ENCODE measurements around the gene RHBDL3.
"Not testable (repeated sequence)": the region's sequence is repeated elsewhere in the genome, so short reads cannot be mapped to it uniquely, and the experiment has no call there.

Gene RHBDL3

DNA sequence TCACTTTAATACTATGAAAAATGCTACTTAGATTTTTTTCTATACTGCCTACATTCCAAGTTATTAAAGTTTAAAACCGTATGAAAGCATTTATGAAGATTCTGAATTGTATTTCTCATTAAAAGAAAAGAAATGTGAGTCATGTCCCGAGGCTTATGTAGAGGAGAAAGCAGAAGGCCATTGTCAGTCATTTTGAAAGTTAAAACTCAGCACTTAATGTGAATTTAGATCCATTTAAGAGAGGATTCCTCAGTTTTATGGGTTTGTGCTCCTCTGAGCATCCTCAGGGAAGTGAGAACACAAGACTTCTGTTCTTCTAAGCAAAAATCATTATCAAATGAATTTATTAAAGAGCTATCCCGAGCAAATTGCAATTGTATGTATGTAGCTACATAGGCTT lies 64.5 kb downstream of the RHBDL3 start:
- DNase-seq: no peak

DNA sequence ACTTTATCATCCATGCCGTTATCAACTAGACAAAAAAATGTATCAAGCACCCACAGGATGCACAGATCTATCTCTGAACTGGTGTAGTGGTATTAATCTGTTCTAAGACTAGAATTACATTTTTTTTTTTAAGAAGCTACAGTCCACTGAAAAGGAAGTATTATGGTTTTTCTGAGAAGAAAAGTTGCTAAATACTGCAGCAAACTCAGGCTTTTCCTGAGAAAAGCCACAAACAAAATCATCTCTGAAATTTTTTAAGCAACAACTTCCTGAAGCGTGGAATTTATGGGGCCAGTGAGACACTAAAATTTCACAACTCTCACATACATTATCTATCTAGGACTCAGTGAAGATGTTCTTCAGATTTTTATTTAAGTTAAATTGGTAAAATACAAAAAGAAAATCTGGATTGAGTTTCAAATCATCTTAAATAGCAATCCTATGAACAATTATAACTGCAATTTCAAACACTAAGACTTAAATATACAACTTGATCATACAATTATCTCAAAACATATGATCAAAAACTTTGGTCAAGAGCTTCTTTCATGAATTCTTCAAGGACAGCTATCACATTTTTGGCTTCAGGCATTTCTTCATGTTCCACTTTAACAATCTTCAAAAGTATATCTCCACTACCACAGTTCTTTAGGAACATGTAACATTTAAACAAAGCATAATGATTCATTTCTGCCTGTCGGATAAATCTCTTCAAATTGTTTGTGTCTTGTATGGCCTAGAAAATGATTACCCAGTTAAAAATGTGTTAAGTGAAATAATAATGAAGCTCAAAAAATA lies 65.8 kb downstream of the RHBDL3 start:
- DNase-seq: no peak

DNA sequence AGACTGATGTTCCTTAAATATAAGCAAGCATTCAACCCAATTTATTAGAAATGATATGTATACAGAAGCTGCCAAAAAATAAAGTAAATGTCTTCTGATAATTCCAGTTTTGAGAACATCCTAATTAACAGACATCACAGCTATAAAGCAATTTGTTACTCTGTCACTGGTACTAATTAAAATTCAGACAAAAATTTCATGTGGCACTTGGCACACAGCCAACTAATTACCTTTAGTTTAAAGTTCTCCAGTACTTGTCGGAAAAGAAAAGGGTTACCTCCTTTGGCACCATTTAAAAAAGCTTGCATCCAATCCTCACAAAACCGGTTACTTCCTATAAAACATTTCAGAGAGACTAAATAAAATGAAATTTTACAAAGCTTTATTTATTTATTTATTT lies 67.6 kb downstream of the RHBDL3 start:
- DNase-seq: no peak

DNA sequence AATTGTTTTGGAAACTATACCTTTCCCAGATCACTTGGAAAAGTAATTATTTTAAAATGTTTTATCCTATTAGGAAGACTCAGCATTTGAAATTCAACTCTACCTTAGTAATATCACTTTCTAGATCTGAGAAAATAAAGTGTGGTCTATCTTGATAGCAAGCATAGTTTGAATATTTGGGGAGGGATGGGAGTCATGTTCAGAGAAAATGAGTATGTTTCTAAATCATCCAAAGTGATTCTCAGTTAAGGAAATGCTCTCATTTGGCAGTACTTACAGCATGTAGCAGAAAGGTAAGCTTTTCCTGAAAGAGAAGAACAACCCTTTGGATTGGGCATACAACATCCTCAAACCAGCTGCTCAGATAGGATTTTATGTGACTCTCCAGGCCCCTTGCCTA lies 69.4 kb downstream of the RHBDL3 start:
- no peak for DNase-seq

DNA sequence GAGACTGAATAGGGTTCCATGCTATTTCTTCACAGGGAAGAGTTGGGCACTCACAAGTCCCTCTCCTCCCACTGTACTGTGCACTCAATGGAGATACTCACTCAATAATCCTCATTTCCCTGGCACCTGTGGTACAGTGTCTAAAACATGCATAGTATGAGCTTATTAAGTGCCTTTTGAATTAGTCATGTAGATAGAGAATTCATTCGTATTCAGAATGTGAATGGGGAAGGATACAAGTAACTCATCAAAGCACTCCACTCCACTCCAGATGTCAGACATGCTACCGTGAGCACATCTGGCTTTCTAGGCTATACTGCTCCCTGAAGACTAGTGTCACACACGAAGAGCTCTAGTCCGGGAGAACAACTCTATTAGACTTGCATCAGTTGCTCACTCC lies 70.1 kb downstream of the RHBDL3 start:
- no peak for DNase-seq

DNA sequence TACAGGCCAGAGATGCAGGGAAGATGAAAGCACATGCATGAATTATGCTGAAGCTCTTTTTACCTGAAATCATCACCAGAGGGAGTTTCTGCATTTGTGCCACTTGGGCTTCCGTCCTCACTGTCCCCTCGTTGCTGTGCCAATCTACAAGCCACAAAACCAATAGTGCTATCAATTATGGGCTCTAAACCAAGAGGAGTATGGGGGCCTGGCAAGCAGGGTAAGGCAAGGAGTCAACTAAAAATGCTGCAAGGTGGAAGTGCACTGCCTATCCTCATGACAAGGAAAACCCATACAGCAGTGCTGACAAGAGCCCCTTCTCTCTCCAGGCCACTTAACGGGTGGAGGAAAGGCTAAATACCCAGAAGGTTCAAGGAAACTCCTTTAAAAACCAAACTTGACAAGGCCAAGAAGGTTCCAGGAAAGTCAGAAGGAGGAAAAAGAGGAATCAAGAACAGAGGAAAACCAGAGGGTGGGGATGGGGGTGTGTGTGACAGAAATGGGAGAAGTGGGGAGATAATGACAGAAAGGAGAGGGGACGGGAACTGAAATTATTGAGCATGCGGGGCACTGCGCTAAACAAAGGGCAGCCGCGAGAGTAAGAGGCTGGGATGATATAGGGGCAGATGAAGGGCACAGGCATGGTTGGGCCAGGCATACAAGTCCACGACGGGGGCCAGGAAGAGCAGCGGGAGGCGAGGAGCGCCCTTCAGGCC lies 75.7 kb downstream of the RHBDL3 start:
- peak; percentile 74 for DNase-seq

DNA sequence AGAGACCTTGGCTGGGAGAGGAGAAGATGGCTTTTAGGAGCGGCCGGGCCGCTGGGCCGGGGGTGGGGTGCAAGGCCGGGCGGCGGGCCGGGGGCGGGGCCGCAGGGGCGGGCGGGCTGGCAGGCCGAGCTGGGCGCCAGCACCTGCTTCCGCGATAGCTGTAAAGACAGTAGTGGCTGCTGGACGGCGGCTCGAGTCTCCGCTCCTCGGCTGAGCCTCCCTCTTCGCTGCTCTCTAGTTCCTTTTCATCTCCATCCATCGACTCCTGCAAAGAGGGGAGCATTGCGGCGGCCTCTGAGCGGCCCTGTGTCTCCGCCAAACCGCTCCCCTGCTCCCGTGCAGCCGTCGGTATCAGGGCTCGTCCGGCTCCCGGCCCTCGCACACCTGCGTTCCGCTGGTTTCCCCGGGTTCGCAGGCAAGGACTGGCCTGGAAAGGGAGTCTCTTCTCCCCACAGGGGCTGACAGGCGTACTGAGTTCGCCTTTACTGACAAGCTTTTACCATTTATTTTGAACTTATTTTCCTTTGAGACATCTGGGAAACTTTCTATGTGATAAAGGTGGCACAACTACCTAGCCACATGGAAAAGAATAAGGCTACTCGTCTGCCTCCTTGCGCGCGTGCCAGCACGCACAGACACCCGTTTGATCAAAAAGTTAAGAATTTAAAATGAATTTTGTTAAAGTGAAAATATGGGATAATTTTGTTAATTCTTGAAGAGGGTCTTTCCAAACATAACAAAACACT lies 76.4 kb downstream of the RHBDL3 start, which contains the start of gene C17orf75:
TSS of gene C17orf75 (minus strand) at position 317 of the 746 bp plus-strand sequence. CDS start at position 283, 34 bp downstream.
- DNase-seq: peak; percentile 93

DNA sequence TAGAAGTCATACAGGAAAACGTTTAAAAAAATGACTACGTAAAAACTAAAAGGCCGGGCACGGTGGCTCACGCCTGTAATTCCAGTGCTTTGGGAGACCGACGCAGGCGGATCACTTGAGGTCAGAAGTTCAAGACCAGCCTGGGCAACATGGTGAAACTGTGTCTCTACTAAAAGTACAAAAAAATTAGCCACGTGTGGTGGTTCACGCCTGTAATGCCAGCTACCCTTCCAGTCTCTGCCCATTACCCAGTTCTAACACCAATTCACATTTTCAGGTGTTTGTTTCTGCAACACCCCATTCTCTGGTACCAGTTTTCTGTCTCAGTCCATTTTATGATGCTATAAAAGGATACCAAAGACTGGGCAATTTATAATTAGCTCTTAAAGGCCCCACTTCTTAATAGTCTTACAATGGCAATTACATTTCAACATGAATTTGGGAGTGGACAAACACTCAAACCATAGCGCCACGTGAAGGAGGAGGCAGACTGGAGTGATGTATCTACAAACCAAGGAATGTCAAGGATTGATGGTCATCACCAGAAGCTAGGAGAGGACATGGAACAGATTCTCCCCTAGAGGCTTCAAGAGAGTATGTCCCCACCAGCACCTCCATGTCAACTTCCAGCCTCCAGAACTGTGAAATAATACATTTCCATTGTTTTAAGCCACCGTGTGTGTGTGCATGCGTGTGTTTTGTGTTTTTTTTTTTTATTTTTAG lies 77.1 kb downstream of the RHBDL3 start:
- DNase-seq: peak; percentile 57

DNA sequence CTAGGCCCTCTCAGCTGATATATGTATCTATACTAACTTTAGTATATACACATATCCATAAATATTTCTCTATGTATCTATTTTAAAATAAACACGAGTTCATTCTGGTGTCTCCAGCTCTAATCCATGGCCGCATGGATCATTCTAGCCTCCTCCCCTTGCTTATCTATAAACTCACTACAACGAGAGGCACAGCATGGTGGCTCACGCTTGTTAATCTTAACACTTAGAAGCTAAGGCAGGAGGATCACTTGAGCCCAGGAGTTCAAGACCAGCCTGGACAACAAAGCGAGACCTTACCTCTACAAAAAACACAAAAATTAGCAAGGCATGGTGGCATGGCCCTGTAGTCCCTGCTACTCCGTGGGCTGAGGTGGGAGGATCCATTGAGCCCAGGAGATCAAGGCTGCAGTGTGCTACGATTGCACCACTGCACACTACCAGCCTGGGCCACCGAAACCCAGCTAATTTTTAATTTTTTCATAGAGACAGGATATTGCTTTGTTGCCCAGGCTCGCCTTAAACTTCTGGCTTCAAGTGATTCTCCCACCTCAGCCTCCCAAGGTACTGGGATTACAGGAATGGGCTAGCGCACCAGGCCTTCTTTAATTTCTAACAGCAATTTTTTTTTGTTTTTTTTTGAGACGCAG lies 80.4 kb downstream of the RHBDL3 start:
- no peak for DNase-seq

DNA sequence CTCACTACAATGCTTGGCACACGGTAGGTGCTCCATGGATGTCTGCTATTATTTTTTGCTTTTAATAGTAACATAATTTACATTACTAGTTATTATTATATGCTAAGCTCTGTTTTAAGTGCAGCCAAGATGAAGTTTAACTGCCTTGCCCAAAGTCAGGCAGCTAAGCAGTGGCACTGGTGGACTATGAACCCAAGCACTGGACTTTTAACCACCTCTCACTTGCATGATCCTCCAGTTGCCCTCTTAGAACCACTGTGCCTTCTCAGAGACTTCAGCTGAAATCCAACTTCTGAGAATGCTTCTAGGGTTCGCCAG lies 82.8 kb downstream of the RHBDL3 start:
- no peak for DNase-seq

DNA sequence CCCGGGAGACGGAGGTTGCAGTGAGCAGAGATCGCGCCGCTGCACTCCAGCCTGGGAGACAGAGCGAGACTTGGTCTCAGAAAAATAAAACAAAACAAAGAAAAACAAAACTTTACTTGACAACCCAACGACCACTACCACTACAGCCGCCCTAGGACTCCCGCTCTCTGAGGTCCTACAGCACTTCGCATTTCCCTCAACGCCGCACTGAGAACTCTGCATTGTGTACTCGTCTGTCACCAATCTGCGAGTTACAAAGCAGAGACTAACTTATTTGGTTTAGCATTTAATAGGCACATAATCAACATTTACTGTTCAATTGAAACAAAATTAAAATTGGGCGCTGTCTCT lies 83.8 kb downstream of the RHBDL3 start:
- peak; percentile 69 for DNase-seq

DNA sequence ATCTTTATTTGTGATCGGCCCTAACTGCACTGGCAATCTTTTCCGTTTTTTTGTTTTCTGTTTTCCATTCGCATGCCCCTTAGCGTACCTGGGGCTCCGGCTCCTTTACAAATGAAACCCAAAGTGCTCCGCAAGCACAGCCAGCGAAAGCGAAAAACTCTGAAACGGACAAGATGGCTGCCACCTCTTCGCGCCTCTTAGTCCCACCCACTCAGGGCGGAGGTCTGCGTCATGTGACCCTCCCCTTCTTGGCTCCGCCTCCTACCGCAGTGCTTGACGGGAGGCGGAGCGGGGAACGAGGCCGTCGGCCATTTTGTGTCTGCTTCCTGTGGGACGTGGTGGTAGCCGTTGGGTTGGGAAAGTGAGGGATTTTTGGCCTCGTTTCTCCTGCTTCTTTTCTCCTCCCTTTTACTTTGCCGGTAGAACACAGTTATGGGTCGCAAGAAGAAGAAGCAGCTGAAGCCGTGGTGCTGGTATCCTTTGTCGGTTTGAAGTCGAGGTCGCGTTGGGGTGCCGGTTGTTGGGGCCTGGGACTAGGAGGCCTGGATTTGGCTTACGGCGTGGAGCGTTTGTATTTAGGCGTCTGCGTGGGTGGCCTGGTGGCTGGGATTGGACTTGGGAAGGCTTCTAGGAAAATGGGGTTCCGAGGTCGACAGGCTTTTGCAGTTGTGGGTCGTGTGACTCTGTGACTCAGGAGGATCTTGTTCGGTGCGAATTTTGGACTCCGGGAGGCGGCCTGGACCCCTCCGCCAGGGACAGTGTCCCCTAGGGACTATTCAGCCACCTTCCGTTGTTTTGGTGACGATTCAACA lies 84.4 kb downstream of the RHBDL3 start, which contains the start of gene ZNF207:
TSS of gene ZNF207 (plus strand) at position 304 of the 812 bp plus-strand sequence. CDS start at position 433, 129 bp downstream.
- DNase-seq: peak; percentile 96

DNA sequence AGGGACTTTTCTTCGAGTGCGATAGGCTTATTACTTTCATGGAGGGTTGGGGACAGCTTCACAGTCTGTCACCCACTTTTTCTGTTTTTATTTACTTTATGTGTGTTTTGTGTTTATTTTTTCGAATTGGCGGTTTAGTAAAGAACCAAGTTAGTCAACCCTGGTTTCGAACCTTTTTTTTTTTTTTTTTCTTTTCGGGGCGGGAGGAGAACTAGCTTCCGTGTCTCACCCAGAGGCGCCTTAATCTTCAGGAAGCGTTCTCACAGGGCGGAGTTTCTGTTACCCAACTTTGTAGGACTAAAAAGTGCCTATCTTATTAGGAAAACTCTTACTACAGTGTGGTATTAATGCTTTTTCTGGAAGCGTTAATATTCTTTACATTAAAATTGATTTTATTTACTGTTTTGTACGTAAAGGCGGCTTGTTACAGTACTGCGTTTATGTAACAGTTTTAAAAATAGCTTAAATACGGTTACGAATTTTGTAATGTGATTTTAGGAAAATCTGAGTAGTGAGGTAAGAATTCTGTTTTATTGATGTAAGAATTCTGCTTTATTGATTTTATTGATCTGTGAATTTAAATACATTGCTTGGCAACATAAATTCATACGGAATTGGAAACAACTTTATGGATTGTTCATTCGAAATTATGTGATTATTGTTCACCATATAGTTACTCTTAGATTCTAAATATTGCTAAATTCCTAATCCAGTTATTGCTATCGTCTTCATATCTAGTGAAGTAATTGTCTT lies 85.2 kb downstream of the RHBDL3 start:
- no peak for DNase-seq

DNA sequence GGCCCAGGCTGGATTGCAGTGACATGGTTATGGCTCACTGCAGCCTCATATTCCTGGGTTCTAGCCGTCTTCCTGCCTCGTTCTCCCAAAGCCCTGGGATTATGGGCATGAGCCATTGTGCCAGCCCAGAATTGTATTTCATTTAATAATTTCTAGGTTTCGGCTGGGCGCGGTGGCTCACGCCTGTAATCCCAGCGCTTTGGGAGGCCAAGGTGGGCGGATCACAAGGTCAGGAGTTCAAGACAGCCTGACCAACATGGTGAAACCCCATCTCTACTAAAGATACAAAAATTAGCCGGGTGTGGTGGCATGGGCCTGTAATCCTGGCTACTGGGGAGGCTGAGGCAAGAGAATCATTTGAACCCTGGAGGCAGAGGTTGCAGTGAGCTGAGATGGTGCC lies 87.1 kb downstream of the RHBDL3 start:
- not testable (repeated sequence) for DNase-seq

DNA sequence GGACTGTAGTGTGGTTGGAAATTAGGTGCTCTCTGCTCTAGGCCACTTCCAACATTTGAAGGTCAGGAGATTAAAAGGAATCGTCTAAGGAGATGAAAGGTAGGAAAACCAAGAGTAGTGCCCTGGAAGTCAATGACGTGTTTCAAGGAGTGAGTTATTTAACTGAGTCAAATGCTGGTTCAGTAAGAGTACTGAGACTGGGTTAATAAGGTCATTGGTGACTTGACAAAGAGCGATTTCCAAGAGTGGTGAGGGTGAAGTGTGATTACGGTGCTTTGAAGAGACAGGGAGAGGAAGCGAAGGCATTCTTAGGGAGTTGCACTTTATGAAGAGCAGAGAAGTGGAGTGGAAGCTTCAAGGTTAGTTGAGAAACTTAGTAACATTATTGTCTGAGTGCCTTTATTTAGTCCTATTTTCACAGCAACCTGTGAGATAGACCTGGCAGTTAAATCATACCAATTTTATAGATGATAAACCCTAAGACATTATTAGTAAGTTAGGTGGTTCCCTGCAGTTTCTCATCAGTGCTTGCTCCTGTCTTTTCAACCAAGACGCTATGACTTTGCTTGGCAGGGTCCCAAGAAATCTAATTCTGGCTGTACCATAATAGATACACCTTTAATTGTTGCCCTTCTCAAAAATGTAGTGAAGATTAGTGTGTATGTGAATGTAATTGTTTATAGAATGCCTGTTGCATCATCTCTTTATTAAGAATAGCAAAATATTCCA lies 90.2 kb downstream of the RHBDL3 start:
- no peak for DNase-seq

DNA sequence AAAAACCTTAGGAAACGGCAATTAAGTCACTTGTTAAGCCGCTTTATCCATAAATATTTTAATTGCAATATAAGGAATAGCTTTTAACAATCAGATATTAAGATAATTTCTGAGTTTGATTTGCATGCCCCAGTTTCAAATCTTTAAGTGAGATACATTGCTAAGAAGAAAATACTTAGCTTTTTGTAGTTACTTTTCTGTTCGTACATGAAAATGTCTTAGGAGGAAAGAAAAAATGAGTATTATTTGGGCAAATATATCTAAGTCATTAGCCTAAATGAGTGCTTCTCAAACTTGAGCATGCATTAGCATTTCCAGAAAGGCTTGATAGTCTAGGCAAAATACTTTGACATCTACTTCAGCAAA lies 90.7 kb downstream of the RHBDL3 start:
- DNase-seq: no peak

DNA sequence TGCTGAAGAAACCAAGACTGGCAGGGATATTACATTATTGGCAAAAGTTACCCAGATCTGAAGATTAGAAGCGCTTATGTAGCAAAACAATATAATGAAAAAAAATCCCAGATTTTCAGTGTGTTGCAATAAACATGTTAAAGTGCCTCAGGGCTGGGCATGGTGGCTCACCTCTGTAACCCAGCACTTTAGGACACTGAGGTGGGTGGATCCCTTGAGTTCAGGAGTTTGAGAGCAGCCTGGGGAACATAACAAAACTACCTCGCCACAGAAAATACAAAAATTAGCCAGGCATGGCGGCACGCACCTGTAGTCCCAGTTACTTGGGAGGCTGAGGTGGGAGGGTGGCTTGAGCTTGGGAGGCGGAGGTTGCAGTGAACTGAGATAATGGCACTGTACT lies 91.1 kb downstream of the RHBDL3 start:
- DNase-seq: no peak

DNA sequence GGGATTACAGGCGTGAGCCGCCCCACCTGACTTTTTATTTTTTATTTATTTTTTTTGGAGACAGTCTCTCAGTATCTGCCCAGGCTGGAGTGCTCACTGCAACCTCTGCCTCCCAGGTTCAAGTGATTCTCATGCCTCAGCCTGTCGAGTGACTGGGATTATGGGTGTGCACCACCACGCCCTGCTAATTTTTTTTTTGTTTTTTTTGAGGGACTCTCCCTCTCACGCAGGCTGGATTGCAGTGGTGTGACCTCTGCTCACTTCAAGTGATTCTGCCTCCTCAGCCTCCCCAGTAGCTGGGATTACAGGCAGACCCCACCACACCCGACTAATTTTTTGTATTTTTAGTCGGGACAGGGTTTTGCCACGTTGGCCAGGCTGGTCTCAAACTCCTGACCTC lies 92.0 kb downstream of the RHBDL3 start:
- no peak for DNase-seq

DNA sequence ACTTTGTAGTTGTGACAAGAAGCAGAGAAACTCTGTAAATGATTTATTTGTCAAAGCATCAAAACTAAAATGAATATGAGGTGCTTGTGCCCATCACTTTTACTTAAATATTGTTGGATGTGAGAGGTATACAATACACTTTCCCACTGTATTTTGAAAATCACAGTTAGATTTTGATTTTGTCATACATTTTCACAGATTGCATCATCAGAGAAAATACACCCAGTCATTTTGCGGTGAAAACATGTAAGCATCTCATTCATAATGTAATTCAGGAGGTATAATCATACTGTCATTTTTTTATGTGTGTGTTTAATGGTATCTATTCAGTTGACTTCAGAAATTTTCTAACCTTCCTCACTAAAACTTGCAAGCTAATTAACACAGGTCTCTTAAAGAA lies 95.6 kb downstream of the RHBDL3 start:
- no peak for DNase-seq

DNA sequence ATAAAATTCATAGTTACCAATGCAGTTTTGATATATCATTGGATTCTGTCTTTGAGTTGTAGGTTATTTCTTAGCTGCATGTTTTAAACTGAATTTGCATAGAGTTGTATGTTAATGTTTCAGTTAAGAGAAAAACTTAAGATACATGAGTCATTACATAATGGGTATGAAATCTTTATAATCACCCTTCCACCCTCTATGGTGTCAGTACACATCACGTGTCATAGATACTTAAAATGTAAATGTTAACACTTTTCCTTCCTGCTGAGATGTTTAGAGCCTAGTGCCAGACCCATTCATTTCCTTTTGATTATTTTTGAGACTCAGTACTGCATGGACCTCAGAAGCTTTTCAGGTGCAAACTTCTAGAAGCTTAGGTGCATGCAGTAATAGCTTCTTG lies 104.8 kb downstream of the RHBDL3 start:
- no peak for DNase-seq

All from activated CD8-positive, alpha-beta memory T cell treated with anti-CD3 and anti-CD28 coated beads for 24 hours (primary cell).